SU-DHL-6 (cell line): ENCODE results near the gene C3.

Experiments
- CTCF ChIP-seq: fragments of 200-600 bp; sonication (generic); IDR thresholded peaks from one replicate; pipeline ENCODE4 v1.5.1; 2017; ENCODE audit warnings: antibody characterized with exemption, mild to moderate bottlenecking, low read length, moderate library complexity; ENCODE audit not compliant: insufficient read depth, poor library complexity, severe bottlenecking
- EZH2phosphoT487 ChIP-seq: fragments of 200-600 bp; sonication (generic), shearing (Covaris generic); conservative IDR thresholded peaks from 2 replicates; pipeline ENCODE4 v1.6.1; 2018; ENCODE audit warnings: mild to moderate bottlenecking, antibody characterized with exemption, low read length, moderate library complexity, mixed read lengths

DNA sequence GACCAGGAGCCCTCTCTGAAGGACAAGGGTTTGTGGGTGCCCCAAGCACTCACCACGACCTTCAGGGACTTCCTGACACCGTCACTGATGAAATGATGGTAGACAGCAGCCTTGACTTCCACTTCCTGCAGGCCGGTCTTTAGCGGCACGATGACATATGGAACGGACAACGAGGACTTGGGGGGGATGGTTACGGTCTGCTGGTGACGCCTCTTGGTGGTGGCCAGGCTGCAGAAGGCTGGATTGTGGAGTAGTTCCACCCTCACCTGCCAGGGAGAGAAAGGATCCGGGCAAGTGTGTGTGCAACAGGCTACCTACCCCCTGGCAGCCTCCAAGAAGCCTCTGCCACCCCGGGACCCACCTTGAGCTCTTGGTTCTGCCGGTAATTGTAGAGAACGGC lies 23.2 kb downstream of the C3 start:
- TF ChIP-seq CTCF (no peak), EZH2phosphoT487 (no peak)
